Activated CD4-positive, alpha-beta memory T cell treated with anti-CD3 and anti-CD28 coated beads for 36 hours (primary cell): ENCODE measurements around the gene FBLN1. TPM values are rescaled to one million over a fixed set of nuclear protein-coding genes. Genes with fewer than 3 reads are reported as not detected.
A peak's percentile ranks its signal among the peaks of the same experiment; 100 is the strongest.

Experiments used
- CTCF ChIA-PET: fragments of 350-600 bp; sonication (Branson Sonifier 250); formaldehyde crosslinking; loops from one replicate; lab custom pipeline; 2021; ENCODE audit warnings: antibody characterized with exemption, inconsistent platforms; lab: Charles Lee
- POLR2A ChIA-PET: fragments of 350-600 bp; sonication (Branson Sonifier 250); formaldehyde crosslinking; loops from one replicate; lab custom pipeline; 2021; ENCODE audit warnings: antibody characterized with exemption; lab: Charles Lee
- DNase-seq: peaks from one replicate; pipeline ENCODE4 v3.0.0-alpha.2; 2020
- H3K27ac Mint-ChIP-seq: one replicate; pipeline ENCODE4 v1.8.0; 2021; ENCODE audit warnings: mixed read lengths
- H3K27me3 Mint-ChIP-seq: one replicate; pipeline ENCODE4 v1.8.0; 2021; ENCODE audit warnings: mixed read lengths
- H3K36me3 Mint-ChIP-seq: one replicate; pipeline ENCODE4 v1.8.0; 2021; ENCODE audit warnings: mixed read lengths
- H3K4me1 Mint-ChIP-seq: one replicate; pipeline ENCODE4 v1.8.0; 2021; ENCODE audit warnings: low read depth, mixed read lengths
- H3K4me3 Mint-ChIP-seq: one replicate; pipeline ENCODE4 v1.8.0; 2021; ENCODE audit warnings: mild to moderate bottlenecking, mixed read lengths
- H3K9me3 Mint-ChIP-seq: one replicate; pipeline ENCODE4 v1.8.0; 2021; ENCODE audit warnings: mixed read lengths
- intact Hi-C: fragments of 100-400 bp; cut with micrococcal nuclease; formaldehyde crosslinking; loops from one replicate; pipeline ENCODE4 v1.15.1; 2023
- total RNA-seq, 2 experiments: library from RNA; stranded (reverse); gene quantifications; one replicate each; pipeline ENCODE4 v1.2.3, GENCODE V29; 2021

FBLN1 gene
- total RNA-seq, 2 experiments from 2014 or later, result not detected

- H3K9me3 Mint-ChIP-seq, result no peaks in the 10 kb centered on the region
- no peak overlapping the region for H3K4me3 Mint-ChIP-seq
- peaks cover 5% of the 10 kb centered on the region for H3K4me1 Mint-ChIP-seq
- H3K27ac Mint-ChIP-seq, result no peak overlapping the region
- ChIA-PET CTCF (no interaction called here), POLR2A (no interaction called here)
- H3K27me3 Mint-ChIP-seq, result peaks cover 33% of the 10 kb centered on the region
- DNase-seq, result no peak
- intact Hi-C loops, result loop anchor here (10.0 kb wide), 2 partner anchors 66 to 224 kb away; no protein-coding TSS in a partner anchor
- no peaks in the 10 kb centered on the region for H3K36me3 Mint-ChIP-seq
Observed at GRCh38 chr22:45640291-45640940, 137.7 kb downstream of the FBLN1 start.

GRCh38 chr22:45640941-45641621 is 138.4 kb downstream of the FBLN1 start:
- H3K27me3 Mint-ChIP-seq, result peaks cover 36% of the 10 kb centered on the region
- H3K9me3 Mint-ChIP-seq, result no peaks in the 10 kb centered on the region
- intact Hi-C loops, result loop anchor here (10.0 kb wide), 2 partner anchors 66 to 224 kb away; no protein-coding TSS in a partner anchor
- ChIA-PET POLR2A (no interaction called here), CTCF (no interaction called here)
- H3K4me1 Mint-ChIP-seq, result peaks cover 8% of the 10 kb centered on the region
- H3K36me3 Mint-ChIP-seq, result no peaks in the 10 kb centered on the region
- H3K4me3 Mint-ChIP-seq, result no peak overlapping the region
- DNase-seq, result no peak
- no peak overlapping the region for H3K27ac Mint-ChIP-seq

- Mint-ChIP-seq H3K27me3 (peaks cover 38% of the 10 kb centered on the region), H3K27ac (no peak overlapping the region), H3K4me3 (no peak overlapping the region), H3K9me3 (no peaks in the 10 kb centered on the region), H3K4me1 (peaks cover 8% of the 10 kb centered on the region), H3K36me3 (no peaks in the 10 kb centered on the region)
- ChIA-PET POLR2A (no interaction called here), CTCF (interaction anchor here (2.0 to 4.8 kb wide), 2 partner anchors 36 to 220 kb away, joined by 5 to 38 read pairs; no protein-coding TSS in a partner anchor)
- DNase-seq, result no peak
- intact Hi-C loops, result loop anchor here (10.0 kb wide), 2 partner anchors 68 to 222 kb away; no protein-coding TSS in a partner anchor
Observed at GRCh38 chr22:45642986-45643385, 140.3 kb downstream of the FBLN1 start.

DNA sequence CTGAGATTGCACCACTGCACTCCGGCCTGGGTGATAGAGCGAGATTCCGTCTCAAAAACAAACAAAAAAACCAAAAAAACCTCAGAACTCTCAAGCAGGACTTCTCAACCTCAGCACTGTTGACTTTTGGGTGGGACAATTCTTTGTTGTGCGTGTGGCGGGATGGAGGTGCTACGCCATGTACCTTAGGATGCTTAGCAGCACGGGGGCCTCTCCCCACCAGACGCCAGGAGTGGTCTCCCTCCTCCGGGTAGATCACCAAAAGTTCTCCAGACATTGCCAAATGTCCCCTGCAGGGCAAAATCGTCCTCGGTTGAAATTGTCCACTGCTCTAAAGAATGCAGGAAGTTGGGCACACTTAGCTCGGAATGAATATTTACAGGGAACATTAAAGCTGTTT is 142.0 kb downstream of the FBLN1 start:
- peaks cover 32% of the 10 kb centered on the region for H3K27me3 Mint-ChIP-seq
- no peak overlapping the region for H3K4me3 Mint-ChIP-seq
- no peak overlapping the region for H3K27ac Mint-ChIP-seq
- H3K4me1 Mint-ChIP-seq, result peaks cover 3% of the 10 kb centered on the region
- no peaks in the 10 kb centered on the region for H3K9me3 Mint-ChIP-seq
- ChIA-PET POLR2A (no interaction called here), CTCF (interaction anchor here (0.8 to 4.8 kb wide), 13 partner anchors 12 to 362 kb away, joined by 3 to 38 read pairs (median 4); no protein-coding TSS in a partner anchor)
- intact Hi-C loops, result loop anchor here (10.0 kb wide), 2 partner anchors 70 to 220 kb away; no protein-coding TSS in a partner anchor
- H3K36me3 Mint-ChIP-seq, result no peaks in the 10 kb centered on the region
- DNase-seq, result no peak

- CTCF ChIA-PET, result interaction anchor here (0.8 to 4.8 kb wide), 13 partner anchors 12 to 361 kb away, joined by 3 to 38 read pairs (median 4); no protein-coding TSS in a partner anchor
- Mint-ChIP-seq H3K36me3 (no peaks in the 10 kb centered on the region), H3K27me3 (peaks cover 30% of the 10 kb centered on the region), H3K4me3 (no peak overlapping the region), H3K27ac (no peak overlapping the region), H3K4me1 (peaks cover 3% of the 10 kb centered on the region), H3K9me3 (no peaks in the 10 kb centered on the region)
- intact Hi-C loops, result loop anchor here (10.0 kb wide), 2 partner anchors 70 to 220 kb away; no protein-coding TSS in a partner anchor
- no peak for DNase-seq
- POLR2A ChIA-PET, result no interaction called here
Observed at GRCh38 chr22:45645150-45645525, 142.5 kb downstream of the FBLN1 start.

DNA sequence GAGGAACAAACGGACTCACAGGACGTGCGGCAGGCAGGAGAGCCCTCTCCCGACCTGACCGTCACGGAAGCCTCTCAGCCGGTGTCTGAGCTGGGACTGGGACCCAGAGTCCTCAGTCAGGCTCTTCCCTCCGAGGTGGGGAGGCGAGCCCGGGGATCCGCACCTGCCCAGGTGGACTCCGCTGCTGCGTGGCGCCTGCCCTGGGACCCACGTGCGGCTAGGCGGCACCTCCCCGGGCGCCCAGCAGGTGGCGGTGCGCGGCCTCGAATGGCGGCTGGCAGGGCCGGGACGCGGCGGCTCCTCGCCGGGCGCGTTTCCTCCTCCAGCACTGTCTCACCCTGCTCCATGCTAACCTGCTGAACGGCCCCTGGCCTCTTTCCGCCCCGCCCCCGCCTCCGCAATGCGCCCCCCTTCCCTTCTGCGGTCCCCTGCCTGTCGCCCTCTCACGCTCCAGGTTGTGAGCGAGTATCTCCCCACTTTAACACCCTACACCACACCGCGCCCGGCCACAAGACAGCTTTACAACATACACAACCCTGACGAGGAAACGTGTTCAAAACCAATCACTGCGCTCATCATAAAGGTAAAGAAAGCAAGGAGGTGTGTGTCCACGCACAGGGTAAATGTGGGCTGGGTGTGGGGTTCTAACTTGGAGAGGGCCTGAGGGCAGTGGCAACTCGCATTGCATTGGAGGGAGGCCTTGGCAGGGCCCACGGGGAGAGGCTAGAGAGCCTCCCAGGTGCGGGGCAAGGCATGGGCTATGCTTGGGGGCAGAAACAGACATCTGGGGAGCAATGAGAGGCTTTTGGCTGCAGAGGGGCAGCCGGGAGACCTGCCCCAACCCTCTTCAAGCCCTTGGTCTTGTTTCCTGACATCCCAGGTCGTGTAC is 143.1 kb downstream of the FBLN1 start:
- H3K27ac Mint-ChIP-seq, result no peak overlapping the region
- POLR2A ChIA-PET, result no interaction called here
- H3K4me3 Mint-ChIP-seq, result no peak overlapping the region
- H3K4me1 Mint-ChIP-seq, result peaks cover 3% of the 10 kb centered on the region
- H3K27me3 Mint-ChIP-seq, result peaks cover 27% of the 10 kb centered on the region
- H3K36me3 Mint-ChIP-seq, result no peaks in the 10 kb centered on the region
- DNase-seq, result peak; percentile 82
- intact Hi-C loops, result loop anchor here (10.0 kb wide), 2 partner anchors 71 to 219 kb away; no protein-coding TSS in a partner anchor
- CTCF ChIA-PET, result interaction anchor here (0.5 to 4.8 kb wide), 15 partner anchors 11 to 360 kb away, joined by 3 to 38 read pairs (median 4); no protein-coding TSS in a partner anchor
- no peaks in the 10 kb centered on the region for H3K9me3 Mint-ChIP-seq

DNA sequence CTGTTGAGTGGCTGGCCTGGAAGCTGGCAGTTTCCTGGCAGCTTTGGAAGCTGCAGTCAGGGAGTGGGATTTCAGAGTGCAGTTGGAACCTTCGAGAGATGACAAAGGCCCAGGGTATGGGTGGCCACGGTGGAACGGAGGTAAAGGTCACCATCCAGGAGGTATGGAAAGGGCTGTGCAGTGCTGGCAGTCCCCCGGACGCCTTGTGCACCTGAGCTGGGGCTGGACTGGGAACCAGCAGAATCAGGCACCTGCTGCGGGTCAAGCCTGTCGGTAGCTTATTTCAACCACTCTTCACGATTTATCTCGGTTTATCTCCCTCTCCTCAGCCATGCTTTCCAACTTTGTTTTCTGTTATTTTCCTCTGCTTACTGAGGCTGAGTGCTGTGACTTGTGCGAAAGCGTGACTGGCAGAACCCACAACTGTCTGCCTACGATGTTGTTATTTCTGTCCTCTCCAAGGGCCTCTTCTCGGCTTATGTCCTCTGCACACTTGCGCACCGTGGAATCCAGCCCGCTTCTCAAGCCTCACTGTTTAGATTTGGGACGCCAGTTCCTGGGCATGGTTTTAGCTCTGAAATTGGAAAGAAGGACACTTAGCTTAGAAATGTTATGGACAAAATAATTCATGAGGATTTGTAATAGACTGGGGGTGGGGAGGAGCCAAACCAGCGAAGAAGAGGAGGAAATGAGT is 145.0 kb downstream of the FBLN1 start:
- Mint-ChIP-seq H3K4me1 (peaks cover 3% of the 10 kb centered on the region), H3K27me3 (peaks cover 28% of the 10 kb centered on the region), H3K4me3 (no peak overlapping the region), H3K27ac (no peak overlapping the region), H3K9me3 (no peaks in the 10 kb centered on the region), H3K36me3 (no peaks in the 10 kb centered on the region)
- ChIA-PET POLR2A (no interaction called here), CTCF (interaction anchor here (1.0 to 1.2 kb wide), 4 partner anchors 70 to 469 kb away, joined by 3 read pairs; no protein-coding TSS in a partner anchor)
- DNase-seq, result no peak
- intact Hi-C loops, result loop anchor here (10.0 kb wide), 2 partner anchors 73 to 217 kb away; no protein-coding TSS in a partner anchor

GRCh38 chr22:45648301-45649117 is 145.8 kb downstream of the FBLN1 start:
- no peak for DNase-seq

GRCh38 chr22:45649809-45650208 is 147.1 kb downstream of the FBLN1 start:
- POLR2A ChIA-PET, result no interaction called here

More at GRCh38 chr22:45648301-45649117, 145.8 kb downstream of the FBLN1 start:
- Mint-ChIP-seq H3K27ac (no peak overlapping the region), H3K9me3 (no peaks in the 10 kb centered on the region), H3K4me3 (no peak overlapping the region), H3K27me3 (peaks cover 28% of the 10 kb centered on the region), H3K4me1 (peaks cover 3% of the 10 kb centered on the region), H3K36me3 (no peaks in the 10 kb centered on the region)
- ChIA-PET CTCF (interaction anchor here (1.0 kb wide), 1 partner anchor 152 kb away, joined by 3 read pairs; no protein-coding TSS in a partner anchor), POLR2A (no interaction called here)
- intact Hi-C loops, result loop anchor here (10.0 kb wide), 2 partner anchors 74 to 216 kb away; no protein-coding TSS in a partner anchor

GRCh38 chr22:45650721-45651120 is 148.0 kb downstream of the FBLN1 start:
- no peak for DNase-seq
- no peaks in the 10 kb centered on the region for H3K9me3 Mint-ChIP-seq
- H3K36me3 Mint-ChIP-seq, result no peaks in the 10 kb centered on the region
- H3K27ac Mint-ChIP-seq, result no peak overlapping the region
- intact Hi-C loops, result no loop called here
- CTCF ChIA-PET, result interaction anchor here (1.3 kb wide), 1 partner anchor 356 kb away, joined by 4 read pairs; no protein-coding TSS in a partner anchor
- H3K4me1 Mint-ChIP-seq, result peaks cover 2% of the 10 kb centered on the region
- peaks cover 29% of the 10 kb centered on the region for H3K27me3 Mint-ChIP-seq
- no peak overlapping the region for H3K4me3 Mint-ChIP-seq
- POLR2A ChIA-PET, result no interaction called here

More at GRCh38 chr22:45649809-45650208, 147.1 kb downstream of the FBLN1 start:
- DNase-seq, result no peak
- Mint-ChIP-seq H3K9me3 (no peaks in the 10 kb centered on the region), H3K27me3 (peaks cover 32% of the 10 kb centered on the region), H3K27ac (no peak overlapping the region), H3K4me1 (peaks cover 3% of the 10 kb centered on the region), H3K36me3 (no peaks in the 10 kb centered on the region), H3K4me3 (no peak overlapping the region)
- intact Hi-C loops, result loop anchor here (10.0 kb wide), 2 partner anchors 75 to 215 kb away; no protein-coding TSS in a partner anchor
- CTCF ChIA-PET, result no interaction called here
